Measurements from ENCODE around the gene TCIRG1.

The TCIRG1 gene

GRCh38 chr11:68096962-68097361 lies 58.1 kb downstream of the TCIRG1 start:
- DNase-seq: no peak

GRCh38 chr11:68099057-68099456 lies 60.2 kb downstream of the TCIRG1 start:
- DNase-seq: no peak

DNA sequence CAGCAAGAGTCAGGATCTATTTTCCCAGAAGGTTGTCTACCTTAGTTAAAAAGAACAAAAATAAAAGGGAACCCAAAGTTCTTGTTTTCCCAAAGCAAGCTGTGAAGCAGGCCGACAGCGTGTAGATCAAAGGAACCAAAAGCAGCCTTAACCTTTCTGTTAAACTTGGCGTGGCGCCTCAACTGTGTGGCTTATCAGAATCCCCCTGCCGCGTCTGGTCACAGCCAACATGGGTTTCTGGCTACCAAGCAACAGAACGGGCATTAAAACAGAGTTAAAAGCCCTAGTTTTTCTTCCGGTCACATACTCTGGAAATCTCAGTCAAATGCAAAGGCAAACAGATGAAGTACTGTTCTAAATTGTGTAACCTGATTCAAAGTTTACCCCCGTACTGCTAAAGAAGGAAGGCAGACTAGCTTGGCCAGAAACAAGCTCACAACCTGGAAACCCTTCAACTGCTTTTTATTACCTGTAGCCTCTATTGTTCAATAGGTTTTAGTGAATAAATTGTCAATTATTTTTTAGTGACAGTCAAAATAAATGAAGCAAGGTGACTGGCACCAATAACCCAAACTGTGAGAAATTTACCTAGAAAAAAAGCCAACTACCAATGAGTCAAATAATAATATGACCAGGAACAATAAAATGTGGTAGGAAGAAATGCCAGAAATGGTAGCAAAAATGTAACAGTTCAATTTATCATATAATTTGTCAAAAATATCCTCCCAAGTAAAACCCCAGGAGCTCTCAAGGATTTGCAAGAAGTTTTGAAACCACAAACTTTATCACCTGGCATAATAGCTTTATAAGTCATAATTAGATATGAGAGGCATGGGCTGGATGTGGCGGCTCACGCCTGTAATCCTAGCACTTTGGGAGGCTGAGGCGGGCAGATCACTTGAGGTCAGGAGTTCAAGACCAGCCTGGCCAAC lies 60.9 kb downstream of the TCIRG1 start:
- DNase-seq: no peak
